Fibroblast of lung (primary cell): Measurements from ENCODE around the gene WASF3. TPM values are rescaled to one million over a fixed set of nuclear protein-coding genes. Genes with fewer than 3 reads are reported as not detected.

ENCODE experiments used
- DNase-seq, 2 donors: peaks; one replicate each; pipeline versions ENCODE4 v3.0.0 to v3.0.0-alpha.2; 2010; ENCODE audit warnings: low read depth in 2 of 2
- H2AFZ ChIP-seq: 2 replicates; pipeline ENCODE4 v1.5.1; 2012; ENCODE audit warnings: low read length, control low read depth, inconsistent platforms
- H3K27ac ChIP-seq: 2 replicates; pipeline ENCODE4 v1.5.1; 2011; ENCODE audit warnings: low read length, control low read depth; ENCODE audit not compliant: insufficient read depth
- H3K27me3 ChIP-seq: 2 replicates; pipeline ENCODE4 v1.5.1; 2011; ENCODE audit warnings: mild to moderate bottlenecking, low read length; ENCODE audit not compliant: control insufficient read depth, insufficient read depth
- H3K36me3 ChIP-seq: 2 replicates; pipeline ENCODE4 v1.5.1; 2011; ENCODE audit warnings: low read length; ENCODE audit not compliant: control insufficient read depth, insufficient read depth
- H3K4me1 ChIP-seq: 2 replicates; pipeline ENCODE4 v1.5.1; 2011; ENCODE audit warnings: low read length; ENCODE audit not compliant: control insufficient read depth, insufficient read depth; ENCODE audit errors: extremely low read depth
- H3K4me2 ChIP-seq: 2 replicates; pipeline ENCODE4 v1.5.1; 2011; ENCODE audit warnings: low read length, control low read depth; ENCODE audit not compliant: insufficient read depth; ENCODE audit errors: extremely low read depth
- H3K4me3 ChIP-seq, 4 experiments: fragments of 200-600 bp in 1 of 4; sonication (generic) in 1 of 4; replicated peaks in 1 of 4; 2 replicates each; pipeline ENCODE4 v1.5.1; 2011 to 2016; ENCODE audit warnings: low read length in 4 of 4, low read depth in 3 of 4, mild to moderate bottlenecking in 3 of 4, control low read depth in 2 of 4, inconsistent platforms in 1 of 4, mixed read lengths in 1 of 4; ENCODE audit not compliant: insufficient read depth in 1 of 4; ENCODE audit errors: control extremely low read depth in 1 of 4
- H3K79me2 ChIP-seq: 2 replicates; pipeline ENCODE4 v1.5.1; 2012; ENCODE audit warnings: mild to moderate bottlenecking, low read length, inconsistent platforms; ENCODE audit not compliant: control insufficient read depth, insufficient read depth
- H3K9ac ChIP-seq: 2 replicates; pipeline ENCODE4 v1.5.1; 2011; ENCODE audit warnings: mild to moderate bottlenecking, low read length, control low read depth; ENCODE audit not compliant: insufficient read depth
- H3K9me3 ChIP-seq: 2 replicates; pipeline ENCODE4 v1.5.1; 2012; ENCODE audit warnings: low read depth, low read length; ENCODE audit not compliant: control insufficient read depth, insufficient read depth
- H4K20me1 ChIP-seq: 2 replicates; pipeline ENCODE4 v1.5.1; 2011; ENCODE audit warnings: low read length; ENCODE audit not compliant: control insufficient read depth, insufficient read depth; ENCODE audit errors: extremely low read depth
- CTCF ChIP-seq, 2 donors: IDR thresholded peaks in 1 of 2; conservative IDR thresholded peaks in 1 of 2; 1 replicate in 1 of 2; 2 replicates in 1 of 2; pipeline ENCODE4 v1.5.1; 2011 to 2012; ENCODE audit warnings: low read length in 2 of 2, control low read depth in 1 of 2, inconsistent platforms in 1 of 2, low read depth in 1 of 2, mild to moderate bottlenecking in 1 of 2
- EZH2 ChIP-seq: IDR thresholded peaks from 2 replicates; pipeline ENCODE4 v1.5.1; 2012; ENCODE audit warnings: low read length, control low read depth, mild to moderate bottlenecking; ENCODE audit errors: missing control alignments
- polyA plus RNA-seq, 2 donors: library from polyadenylated mRNA; depleted of rRNA in 1 of 2; stranded (reverse) in 1 of 2; unstranded in 1 of 2; fragments of >200 nt; gene quantifications; 2 replicates each; pipeline ENCODE4 v1.2.1, GENCODE V29; 2011 to 2012; ENCODE audit warnings: missing spikeins in 1 of 2
- total RNA-seq: library from RNA; depleted of rRNA; stranded (reverse); fragments of >200 nt; gene quantifications from 2 replicates; pipeline ENCODE4 v1.2.1, GENCODE V29; 2014

WASF3 gene
- total and polyA plus RNA-seq, 2 donors (not counting 1 experiment from before 2014, with no cell fraction given), result 18.2 to 19.5 TPM

- no peak for DNase-seq
- Histone ChIP-seq H3K4me2 (no peak overlapping the region), H3K9ac (no peak overlapping the region), H3K79me2 (no peaks in the 10 kb centered on the region), H3K4me3 (no peak overlapping the region), H3K4me1 (no peaks in the 10 kb centered on the region), H2AFZ (no peak overlapping the region), H3K36me3 (no peaks in the 10 kb centered on the region), H3K9me3 (no peaks in the 10 kb centered on the region), H4K20me1 (no peaks in the 10 kb centered on the region), H3K27ac (no peak overlapping the region), H3K27me3 (no peaks in the 10 kb centered on the region)
- TF ChIP-seq CTCF (conservative IDR thresholded peaks at IDR 0.05 in 1 of 2, IDR thresholded peaks at IDR 0.05 in 1 of 2; ENCODE audit: low read depth in 1 of 2, low read length in 2 of 2) (no peak), EZH2 (no peak)
These were observed 103.3 kb downstream of the WASF3 start for GRCh38 chr13:26660766-26661165.

GRCh38 chr13:26663791-26664190 lies 106.3 kb downstream of the WASF3 start:
- H3K4me2 ChIP-seq, result no peak overlapping the region
- TF ChIP-seq EZH2 (no peak), CTCF (conservative IDR thresholded peaks at IDR 0.05 in 1 of 2, IDR thresholded peaks at IDR 0.05 in 1 of 2; ENCODE audit: low read depth in 1 of 2, low read length in 2 of 2) (no peak)
- H3K4me1 ChIP-seq, result no peaks in the 10 kb centered on the region
- no peak overlapping the region for H3K27ac ChIP-seq
- no peaks in the 10 kb centered on the region for H3K27me3 ChIP-seq
- no peaks in the 10 kb centered on the region for H3K9me3 ChIP-seq
- no peak overlapping the region for H3K9ac ChIP-seq
- no peaks in the 10 kb centered on the region for H3K79me2 ChIP-seq
- H2AFZ ChIP-seq, result no peak overlapping the region
- H3K36me3 ChIP-seq, result no peaks in the 10 kb centered on the region
- H3K4me3 ChIP-seq, result no peak overlapping the region
- H4K20me1 ChIP-seq, result no peaks in the 10 kb centered on the region
- no peak for DNase-seq

GRCh38 chr13:26664286-26664685 lies 106.8 kb downstream of the WASF3 start:
- no peaks in the 10 kb centered on the region for H3K79me2 ChIP-seq
- H3K9ac ChIP-seq, result no peak overlapping the region
- no peaks in the 10 kb centered on the region for H3K4me1 ChIP-seq
- no peaks in the 10 kb centered on the region for H4K20me1 ChIP-seq
- no peaks in the 10 kb centered on the region for H3K36me3 ChIP-seq
- no peak overlapping the region for H2AFZ ChIP-seq
- H3K4me3 ChIP-seq, result no peak overlapping the region
- H3K9me3 ChIP-seq, result no peaks in the 10 kb centered on the region
- no peak for DNase-seq
- TF ChIP-seq EZH2, result no peak
- TF ChIP-seq CTCF (conservative IDR thresholded peaks at IDR 0.05 in 1 of 2, IDR thresholded peaks at IDR 0.05 in 1 of 2; ENCODE audit: low read depth in 1 of 2, low read length in 2 of 2), result no peak
- H3K27ac ChIP-seq, result no peak overlapping the region
- H3K27me3 ChIP-seq, result no peaks in the 10 kb centered on the region
- H3K4me2 ChIP-seq, result no peak overlapping the region
